GM19351 (cell line): ENCODE measurements around the gene CAMK2D.

Experiments
- ATAC-seq: cut with Tn5 transposase; IDR thresholded peaks from one replicate; pipeline ENCODE4 v1.9.1; 2021; ENCODE audit warnings: mild to moderate bottlenecking, moderate library complexity; ENCODE audit not compliant: unreplicated experiment

The CAMK2D gene

DNA sequence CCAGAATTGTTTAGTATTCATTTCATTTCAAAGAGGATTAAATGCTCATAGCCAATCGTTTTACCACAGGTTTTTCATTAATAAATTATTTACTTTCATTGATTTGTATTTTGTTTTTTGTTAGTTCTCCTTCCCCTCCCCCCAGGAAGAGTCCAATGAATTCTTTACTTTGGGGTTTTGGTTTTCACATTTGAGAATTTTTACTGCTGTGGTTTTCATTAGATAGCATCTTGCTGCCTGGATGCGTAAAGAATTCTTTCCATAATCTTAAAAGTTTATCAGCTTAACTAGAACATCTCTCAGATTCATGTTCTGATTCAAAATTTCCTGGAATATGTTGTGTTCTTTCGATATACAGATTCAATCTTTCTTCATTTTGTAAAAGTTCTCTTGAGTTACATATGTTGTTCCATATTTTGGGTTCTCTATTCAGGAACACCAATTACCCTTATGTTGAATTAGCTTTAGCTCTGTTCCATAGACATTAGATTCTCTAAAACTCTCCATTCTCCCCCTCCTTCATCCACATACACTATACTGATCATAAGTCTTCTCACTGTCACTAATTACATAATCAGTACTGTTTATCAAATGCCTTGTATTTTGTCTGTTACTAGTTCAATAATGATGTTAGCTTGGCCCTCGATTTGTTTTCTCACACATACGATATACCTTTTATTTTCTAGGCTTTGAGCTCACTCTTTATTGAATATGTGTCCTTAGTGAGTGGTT lies 184.4 kb downstream of the CAMK2D start:
- ATAC-seq: no peak

DNA sequence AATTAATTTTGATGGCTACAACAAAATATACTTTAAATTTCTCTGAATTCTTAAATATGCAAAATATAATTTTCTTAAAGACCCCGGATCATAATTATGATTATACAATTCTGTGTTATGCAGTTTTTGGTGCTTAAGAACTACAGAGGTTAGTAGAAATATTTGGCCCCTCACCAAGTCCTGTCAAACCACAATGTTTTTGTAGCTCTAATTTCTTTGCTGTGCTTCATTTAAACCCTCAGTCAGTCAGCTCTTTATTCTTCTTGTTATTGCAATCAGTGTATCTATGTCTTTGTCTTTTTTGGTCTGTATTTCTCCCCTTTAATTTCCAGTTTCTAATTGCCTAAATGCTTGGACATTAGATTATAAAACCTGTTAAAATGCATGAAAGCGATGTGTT lies 186.1 kb downstream of the CAMK2D start:
- no peak for ATAC-seq

DNA sequence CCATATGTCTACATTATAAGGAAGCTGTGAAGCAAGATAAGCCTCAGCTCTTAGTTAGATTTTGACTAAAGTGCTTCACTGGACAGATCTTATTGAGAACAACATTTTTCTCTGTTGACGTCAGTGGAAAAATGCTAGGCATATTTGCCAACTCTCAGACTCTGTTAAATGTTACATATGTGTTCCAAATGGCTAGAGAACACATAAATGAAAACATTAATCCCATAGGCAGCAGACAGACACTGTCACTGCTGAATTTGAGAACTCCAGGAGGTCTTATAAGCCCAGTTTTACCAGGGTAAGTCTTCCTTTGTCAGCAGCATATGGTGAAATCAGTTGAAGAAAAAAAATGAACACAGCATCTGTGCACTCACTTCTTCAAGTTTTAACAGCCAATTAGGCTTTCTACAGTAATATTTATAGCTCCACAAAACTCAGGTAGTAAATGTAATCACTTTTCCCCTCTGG lies 186.9 kb downstream of the CAMK2D start:
- ATAC-seq: no peak

DNA sequence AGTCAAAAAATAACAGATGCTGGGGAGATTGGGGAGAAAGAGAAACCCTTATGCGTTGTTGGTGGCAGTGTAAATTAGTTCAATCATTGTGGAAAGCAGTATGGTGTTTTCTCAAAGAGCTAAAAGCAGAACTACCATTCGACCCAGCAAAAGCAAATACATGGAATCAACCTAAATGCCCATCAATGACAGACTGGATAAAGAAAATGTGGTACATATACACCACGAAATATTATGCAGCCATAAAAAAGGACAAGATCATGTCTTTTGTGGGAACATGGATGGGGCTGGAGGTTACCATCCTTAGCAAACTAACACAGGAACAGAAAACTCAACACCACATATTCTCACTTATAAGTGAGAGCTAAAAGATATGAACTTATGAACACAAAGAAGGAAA lies 188.9 kb downstream of the CAMK2D start:
- no peak for ATAC-seq

DNA sequence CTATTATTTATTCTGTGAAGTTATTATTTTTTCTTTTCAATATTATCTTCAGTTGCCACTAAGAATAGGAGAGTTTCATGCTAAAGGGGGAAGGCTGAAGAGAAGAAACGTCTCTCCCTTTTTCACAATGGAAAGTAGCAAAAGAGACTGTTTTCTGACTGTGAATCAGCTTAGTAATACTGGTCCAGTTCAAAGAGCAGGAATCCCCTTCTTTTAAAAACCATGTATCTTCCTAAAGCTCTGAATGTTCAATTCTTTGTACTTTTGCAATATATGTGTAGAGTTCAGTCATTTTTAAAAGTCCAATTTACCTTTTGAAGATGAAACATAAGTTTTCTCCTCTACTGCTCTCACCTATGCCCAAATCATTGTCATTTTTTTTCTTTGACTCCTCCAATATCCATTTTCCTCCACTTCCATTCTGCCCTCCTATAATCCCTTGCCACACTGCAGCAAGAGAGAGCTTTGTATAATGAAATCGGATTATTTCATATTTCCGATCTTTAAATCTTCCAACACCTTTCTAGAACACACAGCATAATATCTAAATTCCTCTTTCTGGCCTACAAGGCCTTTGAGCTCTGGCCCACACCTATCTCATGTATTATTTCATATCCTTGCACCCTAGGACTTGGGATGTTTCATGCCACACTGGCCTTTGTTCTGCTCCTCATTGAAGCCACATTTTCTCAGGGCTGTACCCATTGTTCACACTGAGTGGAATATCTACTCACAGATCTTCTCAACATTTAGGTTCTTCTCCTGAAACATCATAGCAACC lies 195.3 kb downstream of the CAMK2D start:
- ATAC-seq: no peak

DNA sequence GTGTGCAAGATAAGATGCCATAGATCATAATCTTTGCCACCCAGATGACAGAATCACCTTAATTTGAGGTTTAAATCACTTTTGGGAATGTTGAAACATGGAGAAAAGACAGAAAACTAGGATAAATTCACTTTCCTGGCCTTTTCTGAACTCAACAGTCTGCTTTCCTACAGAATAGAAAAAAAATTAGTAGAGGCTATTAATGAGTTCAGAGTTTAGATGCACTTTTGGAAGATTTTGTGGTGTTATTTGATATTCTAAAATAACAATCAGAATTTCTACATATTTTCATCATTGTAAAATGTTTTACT lies 195.9 kb downstream of the CAMK2D start:
- no peak for ATAC-seq

DNA sequence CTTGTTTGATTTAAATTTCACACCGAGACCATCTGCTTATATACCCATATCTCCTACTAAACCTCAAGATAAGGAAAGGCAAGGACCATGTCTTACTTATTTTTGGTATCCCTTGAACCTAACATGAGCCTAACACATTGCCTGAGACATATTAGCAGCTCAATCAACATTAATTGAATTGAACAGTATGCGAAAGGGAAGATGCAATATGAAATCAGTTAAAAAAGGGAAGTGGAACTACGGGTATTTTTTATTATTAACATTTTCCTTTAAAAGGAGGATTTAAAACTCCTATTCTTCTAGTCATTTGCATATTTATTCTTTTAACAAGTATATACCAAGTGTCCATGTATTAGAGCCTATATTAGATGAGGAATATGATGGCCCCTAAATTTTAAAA lies 197.0 kb downstream of the CAMK2D start:
- peak; percentile 20 for ATAC-seq

DNA sequence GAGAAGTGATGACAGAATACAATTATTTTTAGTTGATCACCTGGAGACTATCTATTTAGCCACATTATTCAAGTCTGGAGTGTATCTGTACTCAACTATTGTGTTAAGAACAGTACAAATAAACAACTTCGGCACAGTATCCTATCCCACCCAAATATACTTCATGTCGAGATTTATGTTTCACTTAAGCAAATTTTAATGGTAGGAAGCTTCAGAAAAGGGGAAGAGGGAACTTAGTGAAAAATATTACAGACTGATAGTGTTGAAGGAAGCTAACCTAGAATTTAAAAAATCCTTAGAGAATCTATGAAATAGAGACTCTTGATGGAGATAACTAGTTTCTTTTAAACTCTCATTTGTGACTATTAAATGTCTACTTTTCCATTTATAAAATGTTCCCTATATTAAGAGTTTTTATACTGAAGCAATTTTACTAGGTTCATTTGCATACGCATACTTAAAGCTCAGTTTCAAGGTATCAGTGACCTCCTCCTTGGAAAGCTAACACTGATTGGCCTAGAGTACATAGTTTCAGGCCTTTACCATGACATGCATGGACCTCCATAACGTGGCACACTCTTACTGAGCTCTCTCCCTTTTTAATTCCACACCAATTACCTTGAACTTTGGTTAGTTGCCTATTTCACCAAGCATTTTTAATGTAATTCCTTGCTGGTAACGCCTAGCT lies 197.7 kb downstream of the CAMK2D start:
- ATAC-seq: no peak

DNA sequence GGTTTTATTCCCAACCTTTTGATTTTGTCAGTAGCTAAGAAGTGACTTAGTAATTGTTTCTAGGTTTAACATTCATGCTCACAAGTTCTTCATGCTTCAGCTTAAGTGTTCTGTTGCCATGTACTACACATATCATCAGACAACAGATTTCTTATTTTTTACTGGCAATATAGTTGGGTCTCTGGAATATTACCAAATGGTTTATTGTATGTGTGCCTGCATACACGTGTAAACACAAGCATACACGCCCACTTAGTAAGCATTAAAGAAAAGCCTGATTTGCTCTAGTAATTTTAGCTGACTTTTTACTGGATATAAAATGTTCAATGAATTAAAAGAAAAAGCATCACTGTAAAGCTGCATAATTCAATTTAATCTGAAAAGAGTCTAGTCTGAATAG lies 199.8 kb downstream of the CAMK2D start:
- no peak for ATAC-seq

DNA sequence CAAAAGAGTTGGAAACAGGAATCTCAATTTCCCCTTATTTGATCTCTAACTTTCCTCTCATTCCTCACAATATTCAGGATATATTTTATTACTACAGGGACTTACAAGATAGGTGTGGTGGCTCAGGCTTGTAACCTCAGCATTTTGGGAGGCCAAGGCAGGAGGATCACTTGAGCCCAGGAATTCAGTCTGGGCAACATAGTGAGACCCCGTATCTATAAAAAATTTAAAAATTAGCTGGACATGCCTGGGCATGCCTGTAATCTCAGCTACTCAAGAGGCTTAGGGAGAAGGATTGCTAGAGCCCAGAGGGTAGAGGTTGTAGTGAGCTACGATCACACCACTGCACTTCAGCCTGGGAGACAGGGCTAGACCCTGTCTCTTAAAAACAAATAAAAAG lies 200.4 kb downstream of the CAMK2D start:
- no peak for ATAC-seq

DNA sequence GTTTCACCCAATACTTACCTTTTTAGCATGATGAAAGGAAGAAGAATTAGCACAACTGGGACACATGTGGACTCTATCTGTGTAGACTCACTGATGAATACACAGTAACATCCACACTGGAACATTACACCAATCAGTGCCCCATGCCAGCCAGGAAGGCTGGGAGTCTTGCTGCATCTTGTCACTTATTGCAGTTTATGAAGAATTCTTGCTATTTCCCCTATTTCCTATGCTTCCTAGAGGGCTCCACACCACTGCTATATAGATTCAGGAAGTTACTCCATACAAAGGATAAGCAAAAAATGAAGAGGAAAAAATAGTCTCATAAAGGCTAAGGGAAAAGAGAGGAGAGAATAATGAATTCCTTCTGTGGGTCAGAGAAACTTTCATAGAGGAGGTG lies 201.0 kb downstream of the CAMK2D start:
- ATAC-seq: no peak

DNA sequence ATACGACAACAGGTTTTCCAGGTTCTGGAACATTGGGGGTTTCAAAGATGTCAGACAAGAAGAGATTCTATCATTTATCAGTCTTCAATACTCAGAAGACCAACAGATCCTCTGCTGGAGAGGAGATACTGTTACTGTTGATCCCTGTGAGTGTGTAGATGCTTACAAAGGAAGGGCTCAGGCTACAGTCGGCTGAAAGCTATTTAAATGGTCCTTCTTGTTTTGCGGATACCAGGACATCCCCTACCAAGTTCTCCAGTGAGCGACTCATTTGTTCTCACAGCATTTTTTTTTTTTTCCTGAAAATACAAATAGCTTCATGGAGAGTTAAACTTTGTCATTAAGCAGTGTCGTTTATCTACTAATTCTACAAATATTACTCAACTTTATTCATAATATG lies 201.6 kb downstream of the CAMK2D start:
- ATAC-seq: no peak

DNA sequence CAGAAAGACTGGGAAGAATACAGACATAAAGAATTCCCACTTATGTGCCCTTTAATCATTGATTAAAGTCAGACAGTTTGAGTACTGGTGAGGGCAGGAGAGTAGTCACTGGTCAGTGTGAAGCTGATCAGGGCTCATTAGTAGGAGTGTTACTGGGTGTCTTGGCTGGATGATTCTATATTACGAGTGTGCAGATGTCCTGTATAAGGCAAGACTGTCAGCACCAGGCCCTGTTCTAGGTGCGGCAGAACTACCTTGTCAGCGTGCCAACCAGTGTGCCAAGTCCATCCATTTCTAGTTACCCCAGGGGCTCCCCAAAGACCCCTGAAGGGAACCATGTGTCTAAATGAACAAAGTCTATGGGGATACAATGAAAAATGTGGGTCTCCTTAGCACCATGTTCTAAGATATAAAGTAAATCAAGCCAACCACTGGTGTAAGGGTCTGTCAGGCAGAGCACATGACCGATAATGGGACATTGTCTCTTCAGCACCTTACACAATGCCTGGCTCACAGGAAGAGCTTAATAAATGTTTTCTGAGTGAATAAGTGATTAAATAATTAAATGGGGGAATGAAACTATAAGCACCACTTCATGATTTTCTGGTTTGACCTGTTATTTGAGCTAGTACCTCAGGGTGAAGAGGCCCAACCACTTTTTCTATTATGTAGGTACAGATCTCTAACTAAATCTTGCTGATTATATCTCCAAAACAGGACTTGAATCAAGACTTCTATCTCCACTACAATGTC lies 205.0 kb downstream of the CAMK2D start:
- no peak for ATAC-seq

DNA sequence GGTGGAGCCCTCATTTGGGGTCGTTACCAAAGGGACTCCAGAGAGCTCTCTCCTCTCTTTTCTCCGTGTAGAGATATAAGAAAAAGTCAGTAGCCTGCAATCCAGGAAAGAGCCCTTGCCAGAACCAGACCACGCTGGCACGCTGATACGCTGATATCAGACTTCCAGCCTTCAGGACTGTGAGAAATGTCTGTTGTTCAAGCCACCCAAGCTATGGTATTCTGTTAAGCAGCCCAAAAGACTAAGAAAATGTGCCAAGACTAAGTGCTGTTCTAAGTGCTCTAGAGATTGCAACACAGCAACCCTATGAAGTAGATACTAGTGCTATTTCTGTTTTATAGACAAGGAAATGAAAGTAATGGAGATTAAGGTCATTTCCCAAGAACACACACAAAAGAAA lies 205.7 kb downstream of the CAMK2D start:
- ATAC-seq: no peak

DNA sequence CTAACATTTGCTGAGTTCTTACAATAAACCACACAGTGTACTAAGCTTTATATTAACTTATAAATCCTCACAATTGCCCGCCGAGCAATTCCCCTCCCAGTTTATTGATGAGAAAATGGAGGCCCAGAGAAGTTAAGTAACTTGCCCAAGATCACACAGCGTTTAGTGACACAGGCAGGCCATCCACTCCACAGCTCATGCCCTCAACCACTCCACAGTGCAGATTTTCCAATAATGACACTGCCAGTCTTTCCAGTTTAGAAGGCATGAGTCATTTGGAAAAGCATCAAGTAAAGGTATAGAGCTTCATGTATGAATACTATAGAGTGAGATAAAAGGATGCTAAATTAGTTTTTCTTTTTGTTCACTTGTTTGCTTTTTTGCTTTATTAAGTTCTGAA lies 208.5 kb downstream of the CAMK2D start:
- ATAC-seq: no peak

DNA sequence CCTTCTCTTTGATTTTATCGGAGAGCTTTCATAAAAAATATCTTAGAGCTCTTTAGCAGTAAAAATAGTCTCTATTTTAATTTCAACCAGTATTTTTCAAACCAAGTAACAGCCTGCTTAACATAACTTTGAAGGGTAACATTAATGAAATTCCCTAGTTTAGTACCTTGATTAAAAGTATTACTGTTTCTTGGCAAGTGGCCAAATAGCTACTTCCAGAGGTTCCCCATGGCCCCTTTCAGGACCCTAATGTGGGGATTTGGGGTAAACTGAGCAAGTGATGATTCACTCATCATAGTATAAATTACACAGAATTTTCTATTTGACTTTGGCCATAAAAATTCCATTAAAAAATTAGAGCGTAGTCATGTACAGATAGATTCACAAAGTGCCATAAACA lies 211.0 kb downstream of the CAMK2D start:
- ATAC-seq: no peak

DNA sequence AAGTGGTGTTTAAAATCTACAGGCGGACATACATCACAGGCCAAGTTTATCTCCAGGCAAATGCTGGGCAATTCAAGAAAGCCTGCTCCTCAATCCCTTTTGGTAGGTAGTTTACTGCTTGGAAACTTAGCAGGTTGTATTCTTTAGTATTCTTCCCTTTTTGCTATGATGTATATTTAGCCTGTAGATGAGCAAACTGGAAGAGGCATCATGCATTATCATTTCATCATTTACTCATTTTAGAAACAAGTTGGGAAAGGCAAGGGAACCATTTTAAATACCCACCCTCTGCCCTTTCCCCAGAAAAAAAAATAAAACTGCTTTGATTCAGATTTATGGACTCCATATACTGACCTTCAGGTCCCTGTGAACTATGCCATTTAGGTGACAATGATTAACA lies 213.2 kb downstream of the CAMK2D start:
- no peak for ATAC-seq

DNA sequence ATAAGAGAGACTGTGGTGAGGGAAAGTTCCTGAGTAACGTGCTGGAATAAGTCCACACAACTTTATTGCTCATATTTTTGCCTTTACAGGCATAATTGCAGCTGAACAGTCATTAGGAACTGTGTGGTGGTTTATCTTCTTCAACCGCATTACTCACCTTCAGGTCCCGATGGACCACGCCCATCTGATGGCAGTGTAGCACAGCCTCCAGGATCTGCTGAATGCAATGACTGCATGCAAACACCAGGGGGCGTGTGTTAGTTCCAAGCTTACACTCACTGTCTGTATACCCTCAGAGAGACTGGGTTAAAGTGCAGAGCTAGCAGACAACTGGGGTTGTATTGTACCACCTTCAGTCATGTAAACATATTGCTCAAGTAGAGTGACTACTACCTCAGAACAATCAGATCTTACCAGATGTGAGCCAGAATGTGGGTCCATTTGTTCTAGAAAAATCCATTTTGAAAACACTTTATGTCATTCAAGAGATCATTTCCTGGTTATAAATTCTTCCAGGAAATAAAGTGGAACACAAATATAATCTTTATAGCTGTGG lies 214.0 kb downstream of the CAMK2D start:
- ATAC-seq: peak; percentile 100

DNA sequence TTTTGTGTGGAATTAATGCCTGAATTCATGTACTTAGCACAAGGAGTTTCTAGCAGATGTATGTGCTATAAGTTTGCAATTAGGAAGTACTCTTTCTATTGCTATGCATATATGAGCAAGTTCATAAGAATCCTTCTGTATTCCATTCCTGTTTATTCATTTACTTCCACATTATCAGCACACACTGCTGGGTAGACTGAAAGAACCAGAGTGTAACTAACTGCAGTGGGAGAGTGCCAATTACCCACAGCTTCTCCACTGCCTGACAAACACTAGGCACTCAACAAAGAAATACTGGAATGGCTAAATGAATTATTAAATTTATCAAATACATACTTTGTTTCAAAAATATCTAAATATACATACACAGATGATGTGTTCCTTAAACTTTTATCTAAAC lies 219.6 kb downstream of the CAMK2D start:
- no peak for ATAC-seq

DNA sequence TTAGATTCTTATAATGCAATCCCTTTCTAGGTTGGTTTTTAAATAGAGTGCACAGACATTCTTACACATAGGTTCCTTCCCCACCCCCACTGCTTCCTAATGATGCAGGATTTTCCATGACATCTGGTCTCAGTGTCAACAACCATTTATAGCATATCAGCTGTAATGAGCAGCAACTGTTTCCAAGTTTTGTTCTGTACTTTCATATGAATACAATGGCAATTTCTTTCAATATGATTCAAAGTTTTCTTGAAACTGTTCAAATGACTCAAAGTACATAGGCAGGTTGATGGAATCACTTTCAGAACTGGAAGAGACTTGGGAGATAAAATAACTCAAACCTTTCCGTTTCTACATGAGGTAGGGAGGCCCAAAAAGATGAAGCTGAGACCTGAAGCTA lies 220.7 kb downstream of the CAMK2D start:
- no peak for ATAC-seq

DNA sequence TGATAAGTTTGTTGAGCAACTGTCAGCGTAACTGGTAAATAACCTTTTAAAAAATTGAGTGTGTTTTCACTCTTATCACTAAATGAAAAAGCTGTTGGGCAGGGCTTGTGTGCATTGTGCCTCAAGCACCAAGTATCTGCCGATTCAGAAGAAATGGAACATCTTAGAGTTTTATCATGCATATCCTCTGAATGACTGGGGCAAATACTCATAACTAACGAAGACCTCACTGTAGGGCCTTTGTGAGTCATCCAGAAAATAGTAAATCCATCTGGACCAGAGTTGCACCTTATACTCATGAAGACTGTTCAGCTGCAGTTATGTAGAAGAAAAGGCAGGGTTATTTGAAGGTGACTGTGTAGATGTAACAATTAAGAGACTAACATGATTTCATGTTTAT lies 222.1 kb downstream of the CAMK2D start:
- ATAC-seq: peak; percentile 78
